ENCODE data around the gene PDE4D. TPM values are rescaled to one million over a fixed set of nuclear protein-coding genes. Genes with fewer than 3 reads are reported as not detected.

The PDE4D gene
- total and polyA plus RNA-seq, 10 of the 15 experiments (the other 5 are each of a cell fraction or from before 2014, with no cell fraction given) = 0.87 to 4.1 (median 2.2) TPM

- Histone ChIP-seq H3K36me3 (ENCODE audit: control insufficient read depth in 2 of 2, insufficient read depth in 2 of 2, low read length in 1 of 2) (no peaks in the 10 kb centered on the region), H3K27me3 (replicated peaks in 1 of 2; ENCODE audit: control insufficient read depth in 2 of 2, insufficient read depth in 2 of 2, low read length in 1 of 2) (no peaks in the 10 kb centered on the region), H2AFZ (ENCODE audit: control insufficient read depth, low read depth, low read length) (no peak overlapping the region), H3K9ac (ENCODE audit: control insufficient read depth, insufficient read depth, low read length) (no peak overlapping the region), H3K4me3 (no peak overlapping the region), H3K4me2 (ENCODE audit: control insufficient read depth, insufficient read depth) (no peak overlapping the region), H4K20me1 (ENCODE audit: control insufficient read depth, insufficient read depth) (no peaks in the 10 kb centered on the region), H3K79me2 (ENCODE audit: control insufficient read depth, insufficient read depth, low read length) (no peaks in the 10 kb centered on the region), H3K9me3 (replicated peaks; ENCODE audit: control insufficient read depth, insufficient read depth, low read length) (no peaks in the 10 kb centered on the region), H3K27ac (ENCODE audit: control insufficient read depth, insufficient read depth) (no peak overlapping the region), H3K4me1 (ENCODE audit: control insufficient read depth, insufficient read depth, low read length) (no peaks in the 10 kb centered on the region)
- CTCF ChIA-PET = interaction anchor here (0.6 to 8.5 kb wide), 7 partner anchors 108 to 414 kb away, joined by 3 to 78 read pairs (median 4); no protein-coding TSS in a partner anchor
- DNase-seq (ENCODE audit: low read depth, low spot score) = no peak
- no peak for ATAC-seq
- FAIRE-seq = no peak
- SMC1A ChIA-PET (ENCODE audit: uncharacterized antibody, unreplicated experiment) = interaction anchor here (1.3 to 2.7 kb wide), 4 partner anchors 11 to 414 kb away, joined by 4 to 18 read pairs (median 4); no protein-coding TSS in a partner anchor
- TF ChIP-seq POLR2A (IDR thresholded peaks at IDR 0.05; ENCODE audit: low read depth, low read length) = no peak
- intact Hi-C loops (cut with micrococcal nuclease; ENCODE audit: unreplicated experiment) = no loop called here
- BruUV-seq (replicated peaks) = no TSS peak
- RAD21 ChIA-PET (ENCODE audit: unreplicated experiment) = interaction anchor here (1.3 to 1.5 kb wide), 2 partner anchors 119 to 274 kb away, joined by 4 to 5 read pairs; no protein-coding TSS in a partner anchor
- in situ Hi-C loops (cut with MboI) = loop anchor here (5.0 kb wide), 1 partner anchor 410 kb away; no protein-coding TSS in a partner anchor
- POLR2A ChIA-PET = no interaction called here
Measured at GRCh38 chr5:59387127-59387526, 506.4 kb downstream of the PDE4D start.

DNA sequence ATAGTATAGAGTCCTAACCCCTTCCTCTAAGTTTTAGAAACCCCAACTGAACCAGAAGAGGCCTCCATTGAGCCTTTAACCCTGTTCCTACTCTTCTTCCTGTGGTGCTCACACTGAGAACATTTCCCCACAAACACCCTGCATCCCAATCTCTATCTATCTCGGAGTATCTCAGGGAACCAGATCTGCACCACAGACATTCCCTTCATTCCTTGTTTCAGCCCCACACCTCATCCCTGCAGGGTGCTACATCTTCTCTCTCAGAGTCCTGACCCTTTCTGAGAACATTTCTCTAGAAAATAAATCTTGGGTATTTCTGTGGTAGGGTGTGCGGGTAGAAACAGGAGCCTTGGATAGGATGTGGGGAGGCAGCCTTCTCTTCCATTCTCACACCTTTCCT is 507.8 kb downstream of the PDE4D start:
- Histone ChIP-seq H4K20me1 (ENCODE audit: control insufficient read depth, insufficient read depth) (no peaks in the 10 kb centered on the region), H2AFZ (ENCODE audit: control insufficient read depth, low read depth, low read length) (no peak overlapping the region)
- SMC1A ChIA-PET (ENCODE audit: uncharacterized antibody, unreplicated experiment) = interaction anchor here (1.7 kb wide), 1 partner anchor 9 kb away, joined by 4 read pairs; no protein-coding TSS in a partner anchor
- no peak for TF ChIP-seq STAT1 (conservative IDR thresholded peaks at IDR 0.05)
- no peak for TF ChIP-seq RBBP5 (conservative IDR thresholded peaks at IDR 0.05)
- no peak for TF ChIP-seq SRF (IDR thresholded peaks at IDR 0.05; ENCODE audit: low read depth in 2 of 2, low read length in 2 of 2)
- no peak for TF ChIP-seq SUPT20H (IDR thresholded peaks at IDR 0.05; ENCODE audit: borderline replicate concordance, control insufficient read depth, low read depth, low read length)
- no peak for TF ChIP-seq CHD2 (IDR thresholded peaks at IDR 0.05; ENCODE audit: borderline replicate concordance, low read depth, low read length)
- TF ChIP-seq RAD51 (IDR thresholded peaks at IDR 0.05) = no peak
- no peak for TF ChIP-seq ATF7 (IDR thresholded peaks at IDR 0.05; ENCODE audit: low read depth)
- no peak for TF ChIP-seq ATF2 (IDR thresholded peaks at IDR 0.05; ENCODE audit: low read length)
- no peak for TF ChIP-seq ZZZ3 (IDR thresholded peaks at IDR 0.05; ENCODE audit: control insufficient read depth, insufficient read length, low read depth)
- TF ChIP-seq SIX5 (IDR thresholded peaks at IDR 0.05; ENCODE audit: low read depth, low read length, severe bottlenecking) = no peak
- no peak for TF ChIP-seq WRNIP1 (IDR thresholded peaks at IDR 0.05; ENCODE audit: borderline replicate concordance, low read depth, low read length)
- no peak for TF ChIP-seq KAT2A (conservative IDR thresholded peaks at IDR 0.05; ENCODE audit: control insufficient read depth, low read depth, low read length)
- no peak for TF ChIP-seq ATF3 (IDR thresholded peaks at IDR 0.05; ENCODE audit: borderline replicate concordance, extremely low read depth, low read depth, low read length)
- TF ChIP-seq, protein P1, sequence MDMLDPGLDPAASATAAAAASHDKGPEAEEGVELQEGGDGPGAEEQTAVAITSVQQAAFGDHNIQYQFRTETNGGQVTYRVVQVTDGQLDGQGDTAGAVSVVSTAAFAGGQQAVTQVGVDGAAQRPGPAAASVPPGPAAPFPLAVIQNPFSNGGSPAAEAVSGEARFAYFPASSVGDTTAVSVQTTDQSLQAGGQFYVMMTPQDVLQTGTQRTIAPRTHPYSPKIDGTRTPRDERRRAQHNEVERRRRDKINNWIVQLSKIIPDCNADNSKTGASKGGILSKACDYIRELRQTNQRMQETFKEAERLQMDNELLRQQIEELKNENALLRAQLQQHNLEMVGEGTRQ (IDR thresholded peaks at IDR 0.05; ENCODE audit: borderline replicate concordance, low read depth, low read length) = no peak
- no peak for TF ChIP-seq CREB1 (IDR thresholded peaks at IDR 0.05; ENCODE audit: low read depth)
- no peak for TF ChIP-seq EGR1 (IDR thresholded peaks at IDR 0.05; ENCODE audit: borderline replicate concordance in 1 of 2, low read depth in 2 of 2, low read length in 2 of 2)

More for the DNA sequence above, 507.8 kb downstream of the PDE4D start:
- DNase-seq (ENCODE audit: low read depth, low spot score) (no peak), ATAC-seq (no peak), FAIRE-seq (no peak)
- in situ Hi-C loops (cut with MboI) = loop anchor here (5.0 kb wide), 1 partner anchor 412 kb away; no protein-coding TSS in a partner anchor
- Histone ChIP-seq H3K4me1 (ENCODE audit: control insufficient read depth, insufficient read depth, low read length) (no peaks in the 10 kb centered on the region), H3K27me3 (replicated peaks in 1 of 2; ENCODE audit: control insufficient read depth in 2 of 2, insufficient read depth in 2 of 2, low read length in 1 of 2) (no peaks in the 10 kb centered on the region), H3K9ac (ENCODE audit: control insufficient read depth, insufficient read depth, low read length) (no peak overlapping the region), H3K4me3 (no peak overlapping the region), H3K79me2 (ENCODE audit: control insufficient read depth, insufficient read depth, low read length) (no peaks in the 10 kb centered on the region), H3K9me3 (replicated peaks; ENCODE audit: control insufficient read depth, insufficient read depth, low read length) (no peaks in the 10 kb centered on the region), H3K27ac (ENCODE audit: control insufficient read depth, insufficient read depth) (no peak overlapping the region), H3K36me3 (ENCODE audit: control insufficient read depth in 2 of 2, insufficient read depth in 2 of 2, low read length in 1 of 2) (no peaks in the 10 kb centered on the region), H3K4me2 (ENCODE audit: control insufficient read depth, insufficient read depth) (no peak overlapping the region)
- ChIA-PET RAD21 (ENCODE audit: unreplicated experiment) (no interaction called here), CTCF (interaction anchor here (0.8 to 2.0 kb wide), 2 partner anchors 21 to 275 kb away, joined by 3 to 7 read pairs; no protein-coding TSS in a partner anchor), POLR2A (no interaction called here)
- intact Hi-C loops (cut with micrococcal nuclease; ENCODE audit: unreplicated experiment) = no loop called here
- no TSS peak for BruUV-seq (replicated peaks)
- 73% methylated on average over 2 of the region's 2 CpGs for WGBS (ENCODE audit: insufficient coverage, insufficient replicate concordance, low lambda C conversion rate, missing lambda C conversion rate)

Measured in GM12878 (cell line).